Hepatocyte (in vitro differentiated cells): Measurements from ENCODE around the gene GLIPR1.

Experiments
- EZH2 ChIP-seq: fragments of 200-600 bp; sonication (generic); IDR thresholded peaks from 2 replicates; pipeline ENCODE4 v1.6.1; 2016; ENCODE audit warnings: antibody characterized with exemption, mild to moderate bottlenecking, borderline replicate concordance
- EZH2phosphoT487 ChIP-seq: fragments of 200-600 bp; sonication (generic); IDR thresholded peaks from one replicate; pipeline ENCODE4 v1.6.1; 2018; ENCODE audit warnings: antibody characterized with exemption, mild to moderate bottlenecking, low read depth, moderate library complexity; ENCODE audit not compliant: unreplicated experiment, severe bottlenecking
- TF ChIP-seq, protein P1 (sequence below): fragments of 200-600 bp; sonication (generic); IDR thresholded peaks from 2 replicates; pipeline ENCODE4 v1.5.1; 2016; ENCODE audit warnings: antibody characterized with exemption, mild to moderate bottlenecking; ENCODE audit not compliant: poor library complexity

- TF ChIP-seq, protein P1, sequence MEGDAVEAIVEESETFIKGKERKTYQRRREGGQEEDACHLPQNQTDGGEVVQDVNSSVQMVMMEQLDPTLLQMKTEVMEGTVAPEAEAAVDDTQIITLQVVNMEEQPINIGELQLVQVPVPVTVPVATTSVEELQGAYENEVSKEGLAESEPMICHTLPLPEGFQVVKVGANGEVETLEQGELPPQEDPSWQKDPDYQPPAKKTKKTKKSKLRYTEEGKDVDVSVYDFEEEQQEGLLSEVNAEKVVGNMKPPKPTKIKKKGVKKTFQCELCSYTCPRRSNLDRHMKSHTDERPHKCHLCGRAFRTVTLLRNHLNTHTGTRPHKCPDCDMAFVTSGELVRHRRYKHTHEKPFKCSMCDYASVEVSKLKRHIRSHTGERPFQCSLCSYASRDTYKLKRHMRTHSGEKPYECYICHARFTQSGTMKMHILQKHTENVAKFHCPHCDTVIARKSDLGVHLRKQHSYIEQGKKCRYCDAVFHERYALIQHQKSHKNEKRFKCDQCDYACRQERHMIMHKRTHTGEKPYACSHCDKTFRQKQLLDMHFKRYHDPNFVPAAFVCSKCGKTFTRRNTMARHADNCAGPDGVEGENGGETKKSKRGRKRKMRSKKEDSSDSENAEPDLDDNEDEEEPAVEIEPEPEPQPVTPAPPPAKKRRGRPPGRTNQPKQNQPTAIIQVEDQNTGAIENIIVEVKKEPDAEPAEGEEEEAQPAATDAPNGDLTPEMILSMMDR: no peak
- TF ChIP-seq EZH2 (no peak), EZH2phosphoT487 (no peak)
These were observed 1.2 kb downstream of the GLIPR1 start for GRCh38 chr12:75481774-75482173.
